ENCODE measurements around the gene CKAP5. TPM values are rescaled to one million over a fixed set of nuclear protein-coding genes. Genes with fewer than 3 reads are reported as not detected.

Gene CKAP5
- total RNA-seq, 1 donor from 2014 or later, result 247 TPM

GRCh38 chr11:46865340-46865739 is 19.3 kb upstream of the CKAP5 start:
- H3K27ac ChIP-seq, result no peak overlapping the region
- H3K36me3 ChIP-seq, result no peaks in the 10 kb centered on the region
- H3K27me3 Mint-ChIP-seq (ENCODE audit: insufficient read depth, low read depth), result peaks cover 2% of the 10 kb centered on the region
- H3K36me3 Mint-ChIP-seq, result peaks cover 48% of the 10 kb centered on the region
- no peak for TF ChIP-seq EZH2phosphoT487 (IDR thresholded peaks at IDR 0.05)
- TF ChIP-seq CTCF (IDR thresholded peaks at IDR 0.05), result no peak
- TF ChIP-seq EZH2 (IDR thresholded peaks at IDR 0.05), result no peak
- H3K79me2 ChIP-seq (ENCODE audit: low read depth), result no peaks in the 10 kb centered on the region
- no peaks in the 10 kb centered on the region for H3K9me3 ChIP-seq (ENCODE audit: low read depth)
- no peak overlapping the region for H3K4me3 ChIP-seq
- no peak overlapping the region for H3K27ac Mint-ChIP-seq
- no peak overlapping the region for H3K4me2 ChIP-seq
- H3K4me1 ChIP-seq, result no peaks in the 10 kb centered on the region
- no peaks in the 10 kb centered on the region for H3K4me1 Mint-ChIP-seq
- H3F3A ChIP-seq (ENCODE audit: low read depth), result no peaks in the 10 kb centered on the region
- no peaks in the 10 kb centered on the region for H4K20me1 ChIP-seq (ENCODE audit: low read depth)
- no peak overlapping the region for H3K4me3 Mint-ChIP-seq
- H3K27me3 ChIP-seq, result no peaks in the 10 kb centered on the region
- DNase-seq (ENCODE audit: low spot score), result no peak
- no peak overlapping the region for H3K9ac ChIP-seq
- no peak overlapping the region for H2AFZ ChIP-seq (replicated peaks)
- H3K9me3 Mint-ChIP-seq, result no peaks in the 10 kb centered on the region

- H3K4me1 Mint-ChIP-seq, result no peaks in the 10 kb centered on the region
- Histone ChIP-seq H3K4me1 (no peaks in the 10 kb centered on the region), H3F3A (ENCODE audit: low read depth) (no peaks in the 10 kb centered on the region), H3K4me3 (no peak overlapping the region), H2AFZ (replicated peaks) (no peak overlapping the region), H3K9ac (no peak overlapping the region), H3K9me3 (ENCODE audit: low read depth) (no peaks in the 10 kb centered on the region), H3K27ac (no peak overlapping the region), H4K20me1 (ENCODE audit: low read depth) (no peaks in the 10 kb centered on the region), H3K79me2 (ENCODE audit: low read depth) (no peaks in the 10 kb centered on the region), H3K36me3 (no peaks in the 10 kb centered on the region), H3K27me3 (no peaks in the 10 kb centered on the region), H3K4me2 (no peak overlapping the region)
- peaks cover 4% of the 10 kb centered on the region for H3K27me3 Mint-ChIP-seq (ENCODE audit: insufficient read depth, low read depth)
- no peak overlapping the region for H3K4me3 Mint-ChIP-seq
- H3K9me3 Mint-ChIP-seq, result no peaks in the 10 kb centered on the region
- H3K36me3 Mint-ChIP-seq, result peaks cover 56% of the 10 kb centered on the region
- DNase-seq (ENCODE audit: low spot score), result no peak
- no peak for TF ChIP-seq CTCF (IDR thresholded peaks at IDR 0.05)
- no peak for TF ChIP-seq EZH2phosphoT487 (IDR thresholded peaks at IDR 0.05)
- TF ChIP-seq EZH2 (IDR thresholded peaks at IDR 0.05), result no peak
- no peak overlapping the region for H3K27ac Mint-ChIP-seq
Measured at GRCh38 chr11:46860218-46860617, 14.1 kb upstream of the CKAP5 start.

GRCh38 chr11:46858920-46859546 is 13.0 kb upstream of the CKAP5 start:
- Mint-ChIP-seq H3K9me3 (no peaks in the 10 kb centered on the region), H3K27ac (no peak overlapping the region), H3K4me1 (no peaks in the 10 kb centered on the region), H3K27me3 (ENCODE audit: insufficient read depth, low read depth) (peaks cover 2% of the 10 kb centered on the region), H3K4me3 (no peak overlapping the region), H3K36me3 (peaks cover 48% of the 10 kb centered on the region)
- no peaks in the 10 kb centered on the region for H3F3A ChIP-seq (ENCODE audit: low read depth)
- H3K9ac ChIP-seq, result no peak overlapping the region
- H3K9me3 ChIP-seq (ENCODE audit: low read depth), result no peaks in the 10 kb centered on the region
- no peaks in the 10 kb centered on the region for H3K27me3 ChIP-seq
- H3K4me2 ChIP-seq, result no peak overlapping the region
- H3K79me2 ChIP-seq (ENCODE audit: low read depth), result no peaks in the 10 kb centered on the region
- H3K4me3 ChIP-seq, result no peak overlapping the region
- H3K27ac ChIP-seq, result no peak overlapping the region
- no peaks in the 10 kb centered on the region for H3K36me3 ChIP-seq
- TF ChIP-seq EZH2phosphoT487 (IDR thresholded peaks at IDR 0.05) (no peak), CTCF (IDR thresholded peaks at IDR 0.05) (no peak), EZH2 (IDR thresholded peaks at IDR 0.05) (no peak)
- H2AFZ ChIP-seq (replicated peaks), result no peak overlapping the region
- DNase-seq (ENCODE audit: low spot score), result no peak
- no peaks in the 10 kb centered on the region for H4K20me1 ChIP-seq (ENCODE audit: low read depth)
- H3K4me1 ChIP-seq, result no peaks in the 10 kb centered on the region

Measured in neural progenitor cell (in vitro differentiated cells).